ENCODE measurements around the gene ACTR1B.
"Not testable (repeated sequence)": the region's sequence is repeated elsewhere in the genome, so short reads cannot be mapped to it uniquely, and the experiment has no call there.

The ACTR1B gene

GRCh38 chr2:97658691-97659157 is 5.1 kb downstream of the ACTR1B start:
- no peak for DNase-seq

DNA sequence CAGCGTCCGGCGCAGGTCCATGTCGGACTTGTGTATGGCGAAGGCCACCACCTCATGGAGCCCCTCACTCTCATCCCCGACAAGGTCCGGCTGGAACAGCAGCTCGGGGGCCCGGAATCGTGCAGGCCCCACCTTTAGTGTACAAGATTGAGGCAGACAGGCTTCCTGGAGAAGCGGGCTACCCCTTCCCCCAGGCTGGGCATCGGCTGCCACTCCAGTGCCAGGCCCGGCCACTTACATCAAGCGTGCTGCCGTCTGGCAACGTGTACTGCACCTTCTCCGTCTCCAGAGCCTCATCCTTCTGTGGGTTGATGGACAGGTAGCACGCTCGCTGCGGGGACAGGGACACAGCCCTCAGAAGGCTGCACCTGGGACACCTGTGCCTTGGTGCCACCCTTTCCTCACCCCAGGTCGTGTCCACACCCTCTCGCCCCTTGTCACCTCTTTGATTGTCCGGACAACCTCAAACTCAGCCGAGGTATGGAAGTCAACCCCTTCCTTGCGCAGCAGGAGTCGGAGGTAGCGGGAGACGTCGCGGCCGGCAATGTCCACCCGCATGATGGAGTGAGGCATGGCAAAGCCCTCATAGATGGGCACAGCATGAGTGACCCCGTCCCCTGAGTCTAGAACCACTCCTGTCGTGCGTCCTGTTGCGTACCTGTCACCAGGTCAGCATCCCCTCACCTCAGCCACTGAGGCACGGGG is 5.7 kb downstream of the ACTR1B start:
- DNase-seq: no peak

DNA sequence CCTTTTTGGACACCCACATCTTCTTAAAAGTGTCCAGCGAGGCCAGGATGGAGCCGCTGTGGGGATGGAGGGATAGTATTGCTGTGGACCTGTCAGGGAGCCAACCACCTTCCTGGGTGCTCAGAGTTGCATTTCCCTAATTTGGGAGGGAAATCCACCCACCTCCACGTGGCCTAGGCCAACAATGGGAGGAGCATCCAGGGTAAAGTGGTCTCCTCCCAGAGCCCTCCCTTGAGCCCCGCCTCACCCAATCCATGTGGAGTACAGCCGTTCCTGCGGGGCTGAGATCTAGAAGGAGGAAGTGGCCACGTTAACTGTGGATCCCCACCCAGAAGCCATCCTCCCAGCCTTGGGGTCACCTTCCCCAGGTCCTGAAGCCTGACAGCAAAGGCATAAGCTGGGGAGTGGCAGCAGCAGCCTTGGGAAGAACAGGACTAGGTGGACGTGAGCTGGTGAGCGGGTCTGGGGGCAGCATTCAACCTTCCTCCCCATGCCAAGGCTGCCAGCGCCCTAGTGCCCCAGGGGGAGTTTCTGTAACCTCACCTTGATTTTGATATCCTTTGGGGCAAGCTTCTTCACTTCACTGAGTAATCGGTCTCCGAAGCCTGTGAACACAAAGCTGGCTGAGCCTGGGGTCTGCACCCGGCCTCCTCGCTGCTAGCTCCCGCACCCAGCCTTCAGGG is 6.8 kb downstream of the ACTR1B start:
- no peak for DNase-seq

- DNase-seq: no peak
Observed at GRCh38 chr2:97656129-97656755, 7.6 kb downstream of the ACTR1B start.

- DNase-seq: no peak
Observed at GRCh38 chr2:97654791-97655190, 9.1 kb downstream of the ACTR1B start.

GRCh38 chr2:97654309-97654708 is 9.5 kb downstream of the ACTR1B start:
- no peak for DNase-seq

DNA sequence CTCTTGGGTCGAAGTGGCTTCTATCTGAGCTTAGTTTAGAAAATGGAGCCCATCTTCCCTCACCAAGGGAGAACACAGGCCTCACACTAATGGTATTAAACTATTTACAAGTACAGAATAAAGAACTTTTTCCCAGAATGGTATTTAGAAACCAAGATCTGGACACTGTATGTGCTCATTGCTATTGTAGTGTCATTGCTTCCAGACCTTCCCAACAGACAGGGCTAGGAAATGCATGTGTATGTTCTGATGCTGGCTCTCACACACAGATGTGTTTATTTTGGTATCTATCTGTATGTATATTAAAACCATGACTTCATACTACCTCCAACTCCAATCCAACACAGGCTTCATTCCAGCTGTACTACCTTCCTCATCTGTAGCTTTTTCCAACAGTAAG is 10.0 kb downstream of the ACTR1B start:
- no peak for DNase-seq

DNA sequence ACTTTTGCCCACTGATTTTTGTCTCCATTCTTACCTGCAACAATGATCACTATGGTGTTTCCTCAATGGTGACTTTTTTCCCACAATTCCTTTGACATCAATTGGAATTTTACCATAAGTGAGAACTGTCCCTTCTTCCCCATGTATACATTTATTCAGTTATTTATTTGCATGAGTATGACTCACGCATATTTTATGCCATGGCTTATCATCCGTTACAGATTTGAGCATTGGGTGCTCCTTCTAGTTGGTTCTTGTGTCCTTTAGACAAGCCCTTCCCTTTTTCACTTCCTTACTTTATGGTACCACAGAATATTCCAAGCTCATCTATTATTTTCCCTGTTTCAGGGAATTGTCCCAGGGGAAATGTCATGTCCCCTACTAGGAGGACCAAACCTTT is 10.4 kb downstream of the ACTR1B start:
- DNase-seq: no peak

DNA sequence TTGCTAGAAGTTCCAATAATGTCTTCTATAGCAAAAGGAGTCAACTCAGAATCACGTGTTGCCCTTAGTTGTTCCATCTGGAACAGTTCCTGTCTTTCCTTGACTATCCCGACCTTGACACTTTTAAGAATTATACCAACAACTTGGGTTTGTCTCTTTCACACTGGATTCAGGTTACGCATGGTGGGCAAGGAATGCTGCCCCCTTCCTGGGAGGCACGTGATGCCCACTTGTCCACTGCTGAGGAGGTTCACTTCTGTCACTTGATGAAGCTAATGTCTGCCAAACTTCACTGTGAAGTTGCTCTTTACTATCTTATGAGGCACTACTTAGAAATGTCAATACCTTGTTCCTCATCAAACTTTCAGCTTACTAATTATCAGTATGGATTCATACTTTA is 12.7 kb downstream of the ACTR1B start:
- DNase-seq: no peak

DNA sequence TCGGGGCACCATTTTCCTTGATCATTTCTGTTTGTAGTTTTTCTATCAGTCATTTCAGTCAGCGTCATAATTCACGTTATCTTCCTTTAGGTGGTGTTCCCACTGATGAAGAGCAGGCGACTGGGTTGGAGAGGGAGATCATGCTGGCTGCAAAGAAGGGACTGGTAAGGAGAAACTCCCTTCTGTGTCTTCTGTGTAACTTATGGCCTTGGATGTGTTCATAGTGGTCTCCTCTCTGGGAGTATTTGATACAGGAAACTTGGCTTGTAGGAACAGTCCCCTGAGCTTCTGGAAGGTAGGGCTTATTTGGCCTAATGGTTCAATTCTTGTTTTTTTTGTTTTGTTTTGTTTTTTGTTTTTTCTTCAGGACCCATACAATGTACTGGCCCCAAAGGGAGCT is 16.9 kb downstream of the ACTR1B start:
- DNase-seq: no peak

- DNase-seq: peak; percentile 84 to 99 (median 97)
Observed at GRCh38 chr2:97645695-97646629, 17.9 kb downstream of the ACTR1B start, which contains the start of gene COX5B. COX5B (plus strand) TSS chr2:97646062; CDS start chr2:97646087, 25 bp downstream.

DNA sequence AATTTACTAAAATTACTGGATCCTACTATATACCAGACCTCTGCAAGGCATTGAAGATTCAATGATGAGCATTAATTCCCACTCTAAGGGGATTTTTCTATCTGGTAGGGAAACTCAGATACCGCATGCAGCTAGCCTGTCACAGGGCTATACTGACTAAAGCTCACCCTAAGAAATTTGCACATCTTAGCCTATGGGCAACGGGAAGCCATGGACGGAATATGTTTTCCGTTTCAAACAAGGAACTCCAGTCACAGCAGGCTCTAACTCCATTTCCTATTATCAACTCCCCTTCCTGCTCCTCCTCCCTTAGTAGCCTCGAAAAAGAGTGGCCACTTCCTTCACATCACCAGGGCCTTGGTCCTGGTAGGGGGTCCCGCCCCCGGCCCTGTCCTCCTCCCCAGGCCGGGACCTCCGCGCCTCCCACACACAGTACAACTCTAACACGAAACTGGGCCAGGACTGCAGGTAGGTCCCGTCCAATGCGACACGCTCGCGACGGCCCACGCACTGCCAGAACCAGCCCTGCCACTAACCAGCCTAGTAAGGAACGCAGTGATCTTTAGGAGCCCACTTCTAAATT is 18.6 kb downstream of the ACTR1B start:
- DNase-seq: no peak

- DNase-seq: no peak
Observed at GRCh38 chr2:97644023-97644717, 19.7 kb downstream of the ACTR1B start.

- not testable (repeated sequence) for DNase-seq
Observed at GRCh38 chr2:97626049-97626430, 37.8 kb downstream of the ACTR1B start.

DNA sequence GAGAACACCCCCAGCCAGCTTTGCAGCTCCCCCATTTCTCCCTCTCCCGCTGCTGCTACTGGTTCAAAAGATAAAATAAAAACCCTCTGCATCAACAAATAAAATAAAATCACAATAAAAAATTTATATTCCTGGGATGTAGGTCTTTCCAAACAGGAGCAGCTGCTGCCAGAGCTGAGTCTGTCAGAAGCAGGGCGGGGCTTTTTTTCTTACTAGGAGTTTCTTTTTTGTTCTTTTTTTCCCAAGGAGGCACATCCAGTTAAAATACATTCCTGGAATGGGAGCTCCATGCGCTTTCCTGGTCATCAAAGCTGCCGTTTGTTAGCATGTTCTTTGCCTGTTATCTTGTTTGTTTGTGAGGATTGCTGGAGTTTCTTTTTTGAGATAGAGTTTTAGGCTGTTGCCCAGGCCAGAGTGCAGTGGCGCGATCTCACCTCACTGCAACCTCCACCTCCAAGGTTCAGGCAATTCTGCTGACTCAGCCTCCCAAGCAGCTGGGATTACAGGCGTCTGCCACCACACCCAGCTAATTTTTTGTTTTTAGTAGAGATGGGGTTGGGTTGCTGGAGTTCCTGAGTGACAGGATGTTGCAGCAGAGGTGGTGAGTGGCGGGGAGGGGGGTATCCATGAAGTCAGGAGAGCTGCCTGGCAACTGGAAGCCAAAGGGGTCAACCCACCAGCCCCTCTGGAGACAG is 38.3 kb downstream of the ACTR1B start:
- not testable (repeated sequence) for DNase-seq

- not testable (repeated sequence) for DNase-seq
Observed at GRCh38 chr2:97622976-97623375, 40.9 kb downstream of the ACTR1B start.

- DNase-seq: not testable (repeated sequence)
Observed at GRCh38 chr2:97620492-97620891, 43.4 kb downstream of the ACTR1B start.

DNA sequence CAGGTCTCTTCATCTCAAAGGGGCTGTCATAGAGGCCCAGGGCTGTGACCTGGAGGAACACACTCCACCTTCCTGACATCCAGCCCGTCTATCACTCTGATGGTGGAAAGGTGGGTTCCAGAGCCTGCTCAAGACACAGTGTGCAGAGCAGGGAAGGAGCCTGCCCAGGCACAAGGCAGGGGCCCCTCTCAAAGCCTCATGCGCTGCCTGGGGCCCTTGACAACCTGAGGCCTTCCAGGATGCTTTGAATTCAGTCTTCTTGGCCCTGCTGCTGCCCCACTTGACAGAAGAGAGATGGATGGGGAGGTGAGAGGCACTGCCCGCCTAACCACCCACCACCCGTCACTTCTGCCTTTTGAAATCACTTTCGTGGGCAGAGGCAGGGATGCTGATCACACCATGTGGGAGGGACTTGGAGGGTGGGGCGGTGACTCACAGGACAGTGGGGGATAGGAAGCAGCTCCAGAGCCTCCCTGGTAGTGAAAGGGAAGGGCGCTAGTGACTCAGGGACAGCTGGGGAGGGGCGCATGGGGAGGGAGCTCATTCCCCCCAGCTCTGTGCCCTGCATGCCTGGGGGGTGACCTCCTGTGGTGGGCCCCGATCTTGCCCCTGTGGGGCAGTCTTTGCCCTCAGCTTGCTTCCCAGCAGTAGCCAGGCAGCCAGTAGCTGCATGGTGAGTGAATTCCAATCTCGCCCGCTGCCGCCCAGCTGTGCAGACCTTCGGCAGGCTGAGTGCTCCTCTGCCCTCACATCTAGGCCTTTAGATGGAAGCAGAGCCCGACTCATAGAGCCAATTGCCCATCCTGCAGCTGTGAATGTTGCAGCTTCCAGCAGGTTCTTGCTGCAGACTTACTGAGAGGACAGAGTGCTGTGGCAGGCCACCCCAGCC is 44.7 kb downstream of the ACTR1B start:
- DNase-seq: not testable (repeated sequence)

GRCh38 chr2:97617911-97618310 is 45.9 kb downstream of the ACTR1B start:
- DNase-seq: no peak

DNA sequence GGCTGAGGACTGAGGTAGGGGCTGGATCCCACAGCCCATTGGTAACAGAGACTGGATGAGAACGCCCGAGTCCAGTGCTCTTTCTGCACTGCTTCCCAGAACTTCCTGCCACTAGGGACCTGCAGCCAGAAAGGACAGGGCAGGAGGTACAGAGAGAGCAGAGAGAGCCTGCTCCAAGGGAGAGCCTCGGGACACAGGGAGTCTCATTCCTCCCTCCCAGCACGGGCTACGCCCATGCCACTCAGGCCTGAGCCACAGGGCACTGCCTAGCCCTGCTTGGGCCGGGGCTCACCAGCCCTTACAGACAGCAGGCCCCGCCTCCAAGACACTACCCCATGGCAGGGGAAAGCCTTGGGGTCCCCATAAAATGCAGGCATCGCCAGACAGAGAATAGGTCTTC is 48.1 kb downstream of the ACTR1B start:
- DNase-seq: not testable (repeated sequence)
